HFF-Myc (cell line): Measurements from ENCODE around the gene PC.
A peak's percentile ranks its signal among the peaks of the same experiment; 100 is the strongest.

Experiments
- DNase-seq: peaks from one replicate; pipeline ENCODE4 v3.0.0-alpha.2; 2011; ENCODE audit warnings: low read depth; ENCODE audit errors: extremely low read depth
- H3K4me3 ChIP-seq: replicated peaks from 2 replicates; pipeline ENCODE4 v1.5.1; 2011; ENCODE audit warnings: low read depth, mild to moderate bottlenecking, control low read depth, low read length
- TF ChIP-seq, protein P1 (sequence below): IDR thresholded peaks from 2 replicates; pipeline ENCODE4 v1.5.1; 2012; ENCODE audit warnings: mild to moderate bottlenecking, low read depth, low read length, control low read depth; ENCODE audit errors: missing control alignments

PC gene

DNA sequence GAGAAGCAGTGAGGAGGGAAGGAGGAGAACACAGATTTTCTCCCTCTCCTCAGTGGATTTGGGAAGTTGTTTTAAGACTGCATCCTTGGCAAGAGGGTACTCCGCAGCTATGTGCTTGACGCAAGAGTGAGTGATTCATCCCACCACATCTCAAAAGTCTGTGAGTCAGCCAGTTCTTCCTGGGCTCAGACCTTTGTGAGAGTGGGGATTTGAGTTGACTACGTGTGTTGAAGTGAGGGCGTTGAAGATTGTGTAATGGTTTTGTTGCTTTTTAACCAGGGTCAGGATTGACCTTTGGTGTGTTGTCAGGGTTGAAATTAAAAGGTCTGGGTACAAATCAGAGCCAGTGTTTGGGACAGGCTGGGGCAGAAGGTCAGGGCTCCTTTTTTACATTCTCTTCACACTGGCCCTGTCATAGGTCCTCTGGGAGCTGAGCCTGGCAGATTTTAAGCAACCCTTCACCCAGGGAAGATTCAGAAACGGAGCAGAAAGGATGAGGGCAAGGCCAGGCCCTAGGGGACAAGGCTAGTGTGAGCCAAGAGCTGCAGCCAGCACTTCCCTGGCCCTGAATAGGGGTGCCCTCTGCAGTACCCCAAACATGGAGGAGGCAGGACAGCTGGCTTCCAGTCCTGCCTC is 12.7 kb upstream of the PC start:
- H3K4me3 ChIP-seq, result no peak overlapping the region
- TF ChIP-seq, protein P1, sequence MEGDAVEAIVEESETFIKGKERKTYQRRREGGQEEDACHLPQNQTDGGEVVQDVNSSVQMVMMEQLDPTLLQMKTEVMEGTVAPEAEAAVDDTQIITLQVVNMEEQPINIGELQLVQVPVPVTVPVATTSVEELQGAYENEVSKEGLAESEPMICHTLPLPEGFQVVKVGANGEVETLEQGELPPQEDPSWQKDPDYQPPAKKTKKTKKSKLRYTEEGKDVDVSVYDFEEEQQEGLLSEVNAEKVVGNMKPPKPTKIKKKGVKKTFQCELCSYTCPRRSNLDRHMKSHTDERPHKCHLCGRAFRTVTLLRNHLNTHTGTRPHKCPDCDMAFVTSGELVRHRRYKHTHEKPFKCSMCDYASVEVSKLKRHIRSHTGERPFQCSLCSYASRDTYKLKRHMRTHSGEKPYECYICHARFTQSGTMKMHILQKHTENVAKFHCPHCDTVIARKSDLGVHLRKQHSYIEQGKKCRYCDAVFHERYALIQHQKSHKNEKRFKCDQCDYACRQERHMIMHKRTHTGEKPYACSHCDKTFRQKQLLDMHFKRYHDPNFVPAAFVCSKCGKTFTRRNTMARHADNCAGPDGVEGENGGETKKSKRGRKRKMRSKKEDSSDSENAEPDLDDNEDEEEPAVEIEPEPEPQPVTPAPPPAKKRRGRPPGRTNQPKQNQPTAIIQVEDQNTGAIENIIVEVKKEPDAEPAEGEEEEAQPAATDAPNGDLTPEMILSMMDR, result no peak
- peak; percentile 96 for DNase-seq

DNA sequence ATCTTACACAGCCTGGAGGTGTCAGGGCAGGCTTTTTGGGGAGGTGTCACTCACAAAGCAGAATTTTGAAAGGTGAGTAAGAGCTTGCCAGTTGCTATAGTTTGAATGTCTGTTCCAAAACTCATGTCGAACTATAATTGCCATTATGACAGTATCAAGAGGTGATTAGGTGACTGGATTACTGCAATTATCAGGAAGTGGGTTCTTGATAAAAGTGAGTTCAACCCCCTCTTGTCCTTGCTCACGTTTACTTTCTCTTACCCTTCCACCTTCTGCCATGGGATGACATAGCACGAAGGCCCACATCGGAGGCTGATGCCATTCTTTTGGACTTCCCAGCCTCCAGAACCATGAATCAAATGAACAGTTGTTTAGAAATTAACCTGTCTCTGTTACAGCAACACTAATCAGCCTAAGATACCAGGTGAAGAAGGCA is 12.2 kb upstream of the PC start:
- DNase-seq, result no peak
- TF ChIP-seq, protein P1, result no peak
- no peak overlapping the region for H3K4me3 ChIP-seq

- peak; percentile 75 for DNase-seq
- TF ChIP-seq, protein P1, result no peak
- no peak overlapping the region for H3K4me3 ChIP-seq
Measured at GRCh38 chr11:66969584-66970225, 11.5 kb upstream of the PC start.

DNA sequence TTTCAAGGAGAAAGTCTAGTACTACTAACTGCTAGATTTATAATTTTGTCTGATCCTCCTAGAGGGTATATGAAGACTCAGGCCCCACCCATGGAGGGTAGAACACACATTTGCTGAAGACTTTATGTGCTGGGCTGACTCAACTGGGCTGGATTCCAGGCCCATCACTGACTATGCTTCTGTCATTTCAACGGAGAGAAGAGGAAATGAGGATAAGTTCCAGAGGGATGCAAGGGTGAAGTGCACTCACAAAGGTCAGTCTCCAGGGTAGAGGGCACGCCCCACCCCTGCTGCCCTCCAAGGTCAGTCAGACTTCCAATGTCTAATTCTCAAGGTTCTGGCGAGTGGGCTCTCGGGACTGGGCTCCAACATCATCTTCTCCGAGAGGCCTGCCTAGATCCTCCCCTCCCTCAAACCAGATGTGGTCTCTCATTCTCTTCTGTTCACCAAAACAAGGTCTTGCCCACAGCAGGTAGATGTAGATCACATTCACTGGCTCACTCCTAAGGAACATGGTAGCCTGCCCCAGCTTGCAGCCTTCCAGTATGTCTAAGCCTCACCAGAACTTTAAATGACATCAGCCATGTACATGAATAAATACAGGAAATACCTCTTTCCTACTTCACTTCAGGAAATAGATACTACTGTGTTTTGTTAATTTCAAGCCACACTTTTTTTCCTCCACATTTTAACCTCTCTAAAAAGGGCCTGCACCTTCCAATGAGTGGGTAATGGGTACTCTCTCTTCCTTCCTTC is 9.7 kb upstream of the PC start:
- DNase-seq, result no peak
- H3K4me3 ChIP-seq, result no peak overlapping the region
- TF ChIP-seq, protein P1, result no peak

DNA sequence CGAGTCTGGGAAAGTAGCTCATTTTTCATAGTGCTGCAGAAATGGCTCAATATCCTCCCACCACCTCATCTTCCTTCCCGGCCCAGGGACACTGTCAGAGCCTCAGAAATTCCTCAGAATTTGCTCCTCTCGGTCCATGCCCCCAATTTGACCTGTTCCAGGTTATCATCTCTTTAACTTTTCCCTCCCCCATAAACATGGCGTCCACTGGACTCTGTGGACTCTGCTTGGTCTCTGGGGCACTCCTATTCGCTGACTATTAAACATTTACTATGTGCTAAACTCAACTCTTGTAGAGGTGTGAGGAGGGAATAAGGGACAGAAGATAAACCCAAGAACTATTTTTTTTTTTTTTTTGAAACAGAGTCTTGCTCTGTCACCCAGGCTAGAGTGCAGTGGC is 8.2 kb upstream of the PC start:
- TF ChIP-seq, protein P1, result no peak
- no peak for DNase-seq

DNA sequence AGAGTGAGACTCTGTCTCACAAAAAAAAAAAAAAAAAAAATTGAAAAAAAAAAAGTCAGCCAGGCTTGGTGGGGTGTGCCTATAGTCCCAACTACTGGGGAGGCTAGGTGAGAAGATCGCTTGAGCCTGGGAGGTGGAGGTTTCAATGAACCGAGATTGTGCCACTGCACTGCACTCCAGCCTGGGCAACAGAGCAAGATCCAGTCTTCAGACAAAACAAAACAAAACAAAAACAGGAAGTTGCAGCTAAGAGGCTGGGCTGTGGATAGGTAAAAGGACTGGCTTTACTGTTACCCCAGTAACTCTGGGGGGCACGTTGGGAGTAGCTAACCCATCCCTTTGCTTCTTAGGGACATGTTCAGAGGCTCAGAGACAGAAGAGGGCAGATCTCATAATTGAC is 6.3 kb upstream of the PC start:
- TF ChIP-seq, protein P1, result no peak
- no peak overlapping the region for H3K4me3 ChIP-seq
- no peak for DNase-seq

More for the DNA sequence above, 8.2 kb upstream of the PC start:
- no peak overlapping the region for H3K4me3 ChIP-seq
